Breast epithelium (tissue), 3 donors: ENCODE measurements around the gene NTN4.

Experiments used
- CTCF ChIP-seq, 3 donors: fragments of 450-650 bp; IDR thresholded peaks; one replicate each; pipeline ENCODE4 v1.5.1; 2016 to 2017; ENCODE audit warnings: antibody characterized with exemption in 3 of 3, mild to moderate bottlenecking in 3 of 3, moderate library complexity in 3 of 3
- POLR2A ChIP-seq: fragments of 450-650 bp; IDR thresholded peaks from one replicate; pipeline ENCODE4 v1.6.1; 2016; ENCODE audit warnings: antibody characterized with exemption, mild to moderate bottlenecking, moderate library complexity

GRCh38 chr12:95723693-95724384, 66.7 kb downstream of the NTN4 start:
- no peak for TF ChIP-seq POLR2A
- no peak for TF ChIP-seq CTCF (IDR thresholded peaks at IDR 0.05)
